ENCODE results near the gene TEX2.

The TEX2 gene

DNA sequence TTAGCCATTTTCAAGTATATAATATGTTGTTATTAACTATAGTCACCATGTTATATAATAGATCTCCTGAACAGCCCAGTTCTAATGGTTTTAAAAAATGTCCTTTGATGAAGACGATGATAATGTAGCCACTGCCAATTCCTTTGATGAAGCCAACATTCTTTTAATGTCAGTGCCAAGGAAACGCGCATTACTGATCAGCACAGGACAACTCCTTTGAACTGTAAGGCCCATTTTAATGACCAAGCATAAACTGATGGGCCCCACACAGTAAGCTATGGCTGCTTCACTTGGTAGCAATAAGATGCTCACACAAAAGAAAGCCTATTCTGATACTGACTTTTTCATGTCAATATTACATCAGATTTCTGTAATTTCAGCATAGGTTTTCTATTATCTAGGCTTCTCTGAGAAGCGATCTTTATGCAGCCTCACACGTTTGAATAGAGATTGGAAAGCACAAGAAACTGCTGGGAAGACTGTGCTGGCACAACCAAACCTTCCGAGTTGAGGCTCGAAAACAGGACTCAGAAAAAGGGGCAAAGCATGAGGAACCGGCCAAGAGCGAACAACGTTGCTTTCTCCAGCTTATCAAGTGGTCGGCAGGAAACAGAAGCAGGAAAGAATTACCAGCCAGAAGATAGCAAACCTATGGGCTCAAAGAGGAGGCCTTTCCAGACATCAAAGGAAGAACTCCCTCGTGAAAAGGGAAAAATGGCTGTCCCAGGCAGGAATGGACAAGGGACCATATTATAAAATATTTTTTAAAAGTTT lies 152.5 kb downstream of the TEX2 start:
- no peak overlapping the region for H3K4me3 ChIP-seq (ENCODE audit: low read depth, low read length)
- in situ Hi-C loops (cut with HindIII; ENCODE audit: low sequenced_read_pairs), result no loop called here
- TF ChIP-seq, protein P1, sequence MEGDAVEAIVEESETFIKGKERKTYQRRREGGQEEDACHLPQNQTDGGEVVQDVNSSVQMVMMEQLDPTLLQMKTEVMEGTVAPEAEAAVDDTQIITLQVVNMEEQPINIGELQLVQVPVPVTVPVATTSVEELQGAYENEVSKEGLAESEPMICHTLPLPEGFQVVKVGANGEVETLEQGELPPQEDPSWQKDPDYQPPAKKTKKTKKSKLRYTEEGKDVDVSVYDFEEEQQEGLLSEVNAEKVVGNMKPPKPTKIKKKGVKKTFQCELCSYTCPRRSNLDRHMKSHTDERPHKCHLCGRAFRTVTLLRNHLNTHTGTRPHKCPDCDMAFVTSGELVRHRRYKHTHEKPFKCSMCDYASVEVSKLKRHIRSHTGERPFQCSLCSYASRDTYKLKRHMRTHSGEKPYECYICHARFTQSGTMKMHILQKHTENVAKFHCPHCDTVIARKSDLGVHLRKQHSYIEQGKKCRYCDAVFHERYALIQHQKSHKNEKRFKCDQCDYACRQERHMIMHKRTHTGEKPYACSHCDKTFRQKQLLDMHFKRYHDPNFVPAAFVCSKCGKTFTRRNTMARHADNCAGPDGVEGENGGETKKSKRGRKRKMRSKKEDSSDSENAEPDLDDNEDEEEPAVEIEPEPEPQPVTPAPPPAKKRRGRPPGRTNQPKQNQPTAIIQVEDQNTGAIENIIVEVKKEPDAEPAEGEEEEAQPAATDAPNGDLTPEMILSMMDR (IDR thresholded peaks at IDR 0.05; ENCODE audit: low read depth, low read length, missing control alignments), result no peak
- no peak for DNase-seq (ENCODE audit: low read depth)

DNA sequence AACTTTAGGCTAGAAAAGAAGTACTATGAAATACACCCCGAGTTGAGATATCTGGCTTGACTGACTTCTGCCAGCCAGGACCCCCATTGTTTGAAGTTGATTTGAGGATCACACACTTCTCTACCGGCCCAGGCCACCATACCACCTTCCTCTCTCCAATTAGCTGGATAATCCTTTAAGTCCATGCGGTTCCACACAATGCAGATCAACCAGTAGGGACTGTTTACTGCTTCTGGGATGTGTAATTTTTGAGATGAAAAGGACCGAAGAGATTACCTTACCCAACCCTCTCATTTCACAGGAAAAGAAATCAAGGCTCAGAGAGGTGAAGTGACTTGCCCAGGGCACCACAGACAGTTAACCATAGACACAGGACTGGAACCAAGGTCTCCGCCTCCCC lies 153.7 kb downstream of the TEX2 start:
- in situ Hi-C loops (cut with HindIII; ENCODE audit: low sequenced_read_pairs), result no loop called here
- TF ChIP-seq, protein P1 (IDR thresholded peaks at IDR 0.05; ENCODE audit: low read depth, low read length, missing control alignments), result no peak
- DNase-seq (ENCODE audit: low read depth), result no peak
- H3K4me3 ChIP-seq (ENCODE audit: low read depth, low read length), result no peak overlapping the region

- TF ChIP-seq, protein P1 (IDR thresholded peaks at IDR 0.05; ENCODE audit: low read depth, low read length, missing control alignments), result no peak
- in situ Hi-C loops (cut with HindIII; ENCODE audit: low sequenced_read_pairs), result no loop called here
- no peak for DNase-seq (ENCODE audit: low read depth)
- no peak overlapping the region for H3K4me3 ChIP-seq (ENCODE audit: low read depth, low read length)
Measured at GRCh38 chr17:64107500-64108236, 155.4 kb downstream of the TEX2 start.

DNA sequence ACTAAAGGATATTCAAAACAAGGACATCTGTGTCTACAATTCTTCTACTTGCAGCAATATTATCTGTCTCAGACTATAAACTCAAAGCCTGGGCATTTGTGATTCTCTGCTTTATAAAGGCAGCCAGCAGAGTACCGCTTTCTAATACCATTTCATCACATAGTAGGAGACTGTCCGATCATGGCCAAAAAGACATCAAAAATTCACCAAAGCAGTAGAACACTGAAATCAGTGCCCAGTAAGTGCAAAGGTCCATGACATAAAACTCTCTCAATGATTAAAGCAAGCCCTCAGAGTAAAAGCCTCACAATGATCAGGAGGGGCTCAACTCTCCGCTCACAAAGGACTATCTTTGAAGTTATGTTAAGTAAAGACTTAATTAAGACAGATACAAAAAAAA lies 156.1 kb downstream of the TEX2 start:
- no peak overlapping the region for H3K4me3 ChIP-seq (ENCODE audit: low read depth, low read length)
- in situ Hi-C loops (cut with HindIII; ENCODE audit: low sequenced_read_pairs), result no loop called here
- no peak for DNase-seq (ENCODE audit: low read depth)
- TF ChIP-seq, protein P1 (IDR thresholded peaks at IDR 0.05; ENCODE audit: low read depth, low read length, missing control alignments), result no peak

- no peak for DNase-seq (ENCODE audit: low read depth)
- H3K4me3 ChIP-seq (ENCODE audit: low read depth, low read length), result no peak overlapping the region
- TF ChIP-seq, protein P1 (IDR thresholded peaks at IDR 0.05; ENCODE audit: low read depth, low read length, missing control alignments), result no peak
- in situ Hi-C loops (cut with HindIII; ENCODE audit: low sequenced_read_pairs), result no loop called here
Measured at GRCh38 chr17:64103391-64104364, 159.4 kb downstream of the TEX2 start.
